ENCODE measurements around the gene CDKL4.
A peak's percentile ranks its signal among the peaks of the same experiment; 100 is the strongest.
"Not testable (repeated sequence)": the region's sequence is repeated elsewhere in the genome, so short reads cannot be mapped to it uniquely, and the experiment has no call there.

Gene CDKL4

DNA sequence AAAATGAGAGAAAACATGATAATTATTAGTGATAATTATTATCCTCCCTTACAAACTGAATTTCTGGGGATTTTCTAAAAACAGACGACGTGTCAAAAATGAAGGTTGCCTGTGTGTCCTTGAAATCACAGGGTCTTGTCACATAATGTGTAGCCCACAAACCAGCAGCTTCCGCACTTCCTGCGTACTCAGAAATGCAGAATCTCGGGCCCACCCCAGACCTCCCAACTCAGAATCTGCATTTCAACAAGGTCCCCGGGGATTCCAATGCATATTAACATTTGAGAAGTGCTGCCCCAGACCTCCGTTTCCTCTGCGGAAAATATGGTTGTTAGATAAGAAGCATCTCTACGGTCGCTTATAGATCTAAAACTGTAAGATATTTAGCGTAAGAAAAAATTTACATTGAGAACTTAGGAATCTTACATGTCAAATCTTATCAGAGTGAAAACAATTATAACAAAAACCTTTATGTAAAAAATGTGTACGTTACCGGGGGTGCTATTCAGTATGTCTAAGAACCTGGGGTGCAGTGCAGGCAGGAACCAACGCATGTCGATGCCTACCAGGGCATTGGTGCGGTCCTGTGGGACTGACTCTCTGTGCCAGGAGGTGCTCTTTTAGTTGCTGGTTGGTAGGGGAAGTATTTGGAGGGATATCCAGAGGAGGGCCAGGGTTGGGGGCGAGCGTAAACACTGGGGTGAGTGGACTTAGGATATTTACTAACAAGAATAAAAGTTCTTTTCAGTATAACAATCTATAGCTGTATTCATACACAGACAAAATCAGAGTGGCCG lies 15.2 kb downstream of the CDKL4 start:
- no peak for DNase-seq (ENCODE audit: low spot score)

DNA sequence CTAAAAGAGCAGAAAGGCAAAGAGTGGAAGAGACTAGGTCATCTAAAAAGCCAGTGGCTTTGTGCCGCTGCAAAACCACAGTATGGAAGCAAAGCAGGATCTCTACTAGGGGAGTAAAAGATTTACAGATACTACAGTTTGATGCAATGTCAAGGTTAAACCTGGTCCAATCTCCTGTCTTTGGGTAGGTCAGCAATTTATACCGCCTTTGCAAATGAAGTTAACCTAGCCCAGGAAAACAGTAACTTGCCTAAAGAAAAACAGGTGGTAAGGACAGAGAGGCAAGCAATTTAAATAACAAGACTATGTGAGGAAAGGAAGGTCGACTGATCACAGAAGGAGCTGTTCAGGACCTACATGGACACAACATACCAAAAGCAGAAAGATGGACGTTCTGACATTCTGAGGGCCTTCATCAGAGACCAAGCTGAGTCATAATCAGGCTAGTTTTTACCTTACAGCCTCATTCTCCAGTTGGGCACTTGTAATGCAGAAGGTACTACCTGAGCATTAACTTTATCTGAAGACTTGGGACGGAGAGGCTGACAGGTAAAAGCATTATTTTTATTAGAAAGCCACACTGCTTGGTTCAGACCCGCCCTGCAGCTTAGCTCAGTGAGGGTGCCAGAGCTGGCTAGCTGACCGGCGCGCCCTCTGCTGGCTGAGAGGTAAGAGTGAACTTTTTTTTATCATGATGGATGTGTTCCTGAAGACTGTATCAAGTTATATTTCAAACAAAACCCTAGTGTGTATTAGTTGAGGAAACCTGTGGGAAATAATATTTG lies 15.9 kb downstream of the CDKL4 start:
- peak; percentile 49 for DNase-seq (ENCODE audit: low spot score)

DNA sequence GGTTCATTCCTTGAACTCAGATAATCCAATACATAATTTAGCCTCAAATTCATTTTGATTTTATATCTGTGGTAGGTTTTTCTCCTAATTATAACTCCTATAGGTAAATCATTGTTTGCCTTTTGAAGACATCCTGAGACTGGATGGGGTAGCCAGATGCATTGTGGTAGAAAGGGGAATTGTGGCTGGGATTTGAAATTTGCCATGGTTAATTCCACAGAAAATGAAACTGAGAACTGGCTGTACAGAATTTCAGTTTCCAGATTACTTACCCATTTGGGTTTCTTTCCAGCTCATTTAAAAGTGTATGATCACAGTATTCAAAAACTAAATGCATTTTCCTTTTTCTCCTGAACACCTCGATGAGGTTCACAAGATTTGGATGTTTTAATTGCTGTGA lies 18.2 kb downstream of the CDKL4 start:
- no peak for DNase-seq (ENCODE audit: low spot score)

DNA sequence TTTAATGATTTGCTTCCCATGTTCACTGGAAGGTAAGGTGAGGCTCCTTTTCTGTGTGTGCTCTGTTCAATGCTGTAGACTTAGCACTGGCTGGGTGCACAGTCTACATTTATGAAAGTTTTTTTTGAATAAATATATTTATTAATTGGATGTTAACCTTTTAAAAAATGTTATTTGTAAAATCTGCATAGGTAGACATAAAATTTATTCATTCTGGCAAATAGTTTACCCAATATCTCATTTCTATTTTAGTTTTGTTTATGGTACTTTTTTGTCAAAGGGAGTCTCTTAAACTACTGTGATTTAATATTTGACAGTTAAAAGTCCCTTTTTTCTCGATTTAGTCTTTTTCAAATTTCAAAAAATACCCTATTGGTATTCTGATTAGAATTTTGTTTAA lies 19.9 kb downstream of the CDKL4 start:
- no peak for DNase-seq (ENCODE audit: low spot score)

DNA sequence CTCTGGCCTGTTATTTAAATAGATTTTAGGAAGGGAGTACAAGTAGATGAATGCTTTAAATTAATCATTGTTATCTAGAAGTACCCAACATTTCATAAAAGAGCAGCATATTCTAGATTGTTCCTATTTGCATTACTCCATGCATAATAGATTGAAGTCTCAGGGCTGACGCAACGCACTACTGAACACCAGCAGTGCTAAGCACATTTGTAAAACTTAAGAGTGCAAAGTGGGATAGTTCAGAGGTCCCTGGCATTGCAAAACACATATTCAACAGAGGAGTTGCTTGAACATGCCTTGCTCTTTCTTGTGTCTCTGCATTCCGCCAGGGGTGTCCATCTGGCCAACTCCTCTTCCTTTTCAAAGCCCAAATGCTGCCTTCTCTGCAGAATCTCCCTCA lies 22.3 kb downstream of the CDKL4 start:
- DNase-seq (ENCODE audit: low spot score): no peak

DNA sequence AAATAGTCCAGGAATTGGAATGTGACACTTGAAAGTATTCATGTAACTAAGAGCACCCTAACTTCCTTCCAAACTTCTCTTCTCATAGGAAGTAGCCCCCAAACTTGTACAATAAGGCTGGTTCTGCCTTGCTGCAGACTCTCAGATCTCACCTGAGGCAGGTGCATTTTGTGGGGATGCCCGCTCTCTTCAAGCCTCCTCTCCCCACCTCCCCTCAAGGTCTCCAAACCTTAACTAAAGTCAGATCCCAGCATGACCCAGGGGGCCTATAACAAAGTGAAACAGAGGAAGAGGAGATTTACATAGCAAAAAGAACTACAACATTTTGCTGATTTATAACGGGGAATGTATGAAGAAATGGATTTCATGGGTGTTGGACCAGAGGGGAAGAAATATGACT lies 23.6 kb downstream of the CDKL4 start:
- DNase-seq (ENCODE audit: low spot score): no peak

DNA sequence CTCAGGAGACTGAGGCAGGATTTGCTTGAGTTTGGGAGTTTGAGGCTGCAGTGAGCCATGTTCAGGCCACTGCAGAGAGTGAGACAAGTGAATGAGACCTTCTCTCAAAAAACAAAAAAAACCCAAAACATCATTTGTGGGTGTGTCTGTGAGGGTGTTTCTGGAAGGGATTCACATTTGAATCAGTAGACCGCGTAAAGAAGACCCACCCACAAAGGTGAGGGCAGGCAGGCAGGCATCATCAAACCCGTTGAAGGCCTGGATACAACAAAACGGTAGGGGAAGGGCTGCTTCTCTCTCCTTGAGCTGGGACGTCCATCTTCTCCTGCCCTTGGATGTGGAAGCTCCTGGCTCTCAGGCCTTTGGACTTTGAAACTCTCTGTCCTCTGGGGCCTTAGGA lies 25.4 kb downstream of the CDKL4 start:
- DNase-seq (ENCODE audit: low spot score): no peak

DNA sequence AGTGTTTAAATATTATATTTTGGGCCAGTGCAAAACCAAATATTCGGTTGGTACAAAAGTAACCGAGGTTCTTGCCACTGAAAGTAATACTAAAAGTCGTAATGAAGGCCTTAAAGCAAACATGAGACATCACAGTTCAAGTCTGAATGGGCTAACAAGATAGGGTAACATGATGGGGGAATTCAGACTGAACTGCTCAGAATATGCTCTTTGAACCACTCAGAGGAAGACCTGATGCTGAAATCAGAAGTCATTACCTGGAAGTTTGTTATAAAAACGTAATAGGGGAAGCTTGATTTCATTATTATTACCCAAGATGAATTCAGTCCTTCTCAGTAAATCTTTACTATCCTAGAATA lies 26.6 kb downstream of the CDKL4 start:
- DNase-seq (ENCODE audit: low spot score): no peak

DNA sequence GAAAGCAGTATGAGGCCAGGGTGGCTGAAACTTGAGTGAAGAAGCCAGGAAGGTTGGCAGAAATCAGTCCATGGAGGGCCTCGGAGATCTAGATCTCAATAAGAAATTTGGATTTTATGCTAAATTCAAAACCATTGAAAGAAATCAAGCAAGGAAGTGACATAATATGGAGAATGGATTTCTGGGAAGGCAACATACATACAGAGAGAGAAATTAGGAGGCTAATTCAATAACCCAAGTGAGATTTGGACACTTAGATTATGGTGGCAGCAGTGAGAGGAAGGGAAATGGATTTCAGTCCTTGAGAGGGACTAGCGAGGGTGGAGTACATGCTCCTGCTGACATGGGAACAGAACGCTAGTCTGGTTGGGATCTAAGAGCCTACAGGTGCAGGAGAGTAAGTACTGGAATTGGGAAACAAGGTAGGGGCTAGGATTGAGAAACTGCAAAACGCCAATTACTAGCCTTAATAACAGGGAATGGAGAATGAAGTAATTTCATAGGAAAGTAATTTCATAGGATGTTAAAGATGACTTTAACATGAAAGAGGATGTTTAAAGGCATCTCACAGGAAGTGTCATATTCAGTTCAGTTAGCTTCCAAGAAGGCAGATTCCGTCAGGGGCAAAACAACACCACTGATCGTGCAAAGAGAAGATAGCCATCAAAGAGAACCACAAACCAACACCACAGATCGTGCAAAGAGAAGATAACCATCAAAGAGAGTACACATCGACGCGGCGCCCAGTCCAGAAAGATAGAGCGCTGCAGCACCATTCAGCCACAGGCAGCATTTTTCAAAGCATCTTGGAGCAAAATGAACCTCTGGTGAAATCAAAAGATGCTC lies 27.2 kb downstream of the CDKL4 start:
- no peak for DNase-seq (ENCODE audit: low spot score)

DNA sequence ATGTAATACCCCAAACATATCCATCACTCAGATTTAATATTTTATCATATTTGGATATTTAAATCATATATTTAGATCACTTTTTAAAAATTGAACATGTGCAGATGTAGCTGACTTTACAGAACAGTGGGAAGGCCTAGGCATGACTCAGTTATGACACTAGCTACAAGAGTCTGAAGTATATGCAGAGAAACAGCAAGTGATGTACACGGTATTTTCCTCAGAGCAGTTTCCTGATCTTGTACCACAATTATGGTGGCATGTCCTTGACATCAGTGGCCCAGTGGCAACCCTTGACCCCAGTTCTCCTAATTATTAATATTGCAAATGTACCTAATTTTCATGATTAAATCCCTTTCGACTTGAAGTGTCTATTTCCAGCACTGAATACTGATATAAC lies 28.2 kb downstream of the CDKL4 start:
- DNase-seq (ENCODE audit: low spot score): no peak

DNA sequence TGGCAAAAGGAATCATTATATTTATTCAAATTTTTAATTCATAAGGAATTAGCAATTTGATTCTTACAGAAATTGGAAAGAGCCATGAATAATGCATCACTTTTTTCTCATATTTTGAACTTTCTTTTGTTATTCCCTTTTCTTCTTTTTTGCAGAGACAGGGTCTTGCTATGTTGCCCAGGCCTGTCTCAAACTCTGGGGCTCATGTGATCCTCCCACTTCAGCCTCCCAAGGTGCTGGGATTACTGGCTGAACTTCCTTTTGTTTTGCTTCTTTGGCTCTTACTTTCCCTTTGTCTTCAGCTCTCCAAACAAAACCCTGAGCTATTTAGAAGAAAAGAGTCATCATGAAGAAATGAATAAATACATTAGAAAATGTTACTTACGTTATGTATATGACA lies 30.8 kb downstream of the CDKL4 start:
- no peak for DNase-seq (ENCODE audit: low spot score)

DNA sequence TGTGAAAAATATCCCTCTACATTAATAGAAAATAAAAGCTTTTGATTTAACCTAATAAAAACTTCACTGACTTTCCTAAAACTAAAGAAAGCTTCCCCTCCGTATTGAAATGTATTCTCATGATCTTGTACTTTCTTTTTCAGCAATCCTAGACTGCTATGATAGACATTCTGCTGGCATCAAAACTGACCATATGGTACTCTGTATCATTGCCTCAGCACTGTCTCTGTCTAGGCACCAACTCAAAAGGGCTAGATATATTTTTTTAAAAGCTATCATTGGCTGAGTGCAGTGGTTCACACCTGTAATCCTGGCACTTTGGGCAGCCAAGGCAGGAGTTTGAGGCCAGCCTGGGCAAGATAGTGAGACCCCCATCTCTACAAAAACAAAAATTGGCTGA lies 32.9 kb downstream of the CDKL4 start:
- no peak for DNase-seq (ENCODE audit: low spot score)

DNA sequence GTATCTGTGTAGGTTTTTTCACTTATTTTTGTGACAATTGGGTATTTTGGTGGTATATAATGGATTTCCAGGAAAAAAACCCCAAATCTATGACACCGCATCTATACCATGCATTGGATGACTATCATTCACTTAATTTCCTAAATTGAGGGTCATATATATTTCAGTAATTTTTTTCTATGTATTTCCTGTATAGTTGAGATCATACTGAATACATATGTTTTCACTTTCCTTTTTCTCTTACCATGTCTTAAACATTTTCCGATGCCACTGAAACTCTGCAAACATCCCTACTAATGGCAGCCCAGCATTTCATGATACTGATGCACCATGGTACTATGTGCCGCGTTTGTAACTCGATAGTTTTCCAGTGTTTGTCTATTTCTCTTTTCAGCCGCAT lies 40.4 kb downstream of the CDKL4 start:
- DNase-seq (ENCODE audit: low spot score): no peak

DNA sequence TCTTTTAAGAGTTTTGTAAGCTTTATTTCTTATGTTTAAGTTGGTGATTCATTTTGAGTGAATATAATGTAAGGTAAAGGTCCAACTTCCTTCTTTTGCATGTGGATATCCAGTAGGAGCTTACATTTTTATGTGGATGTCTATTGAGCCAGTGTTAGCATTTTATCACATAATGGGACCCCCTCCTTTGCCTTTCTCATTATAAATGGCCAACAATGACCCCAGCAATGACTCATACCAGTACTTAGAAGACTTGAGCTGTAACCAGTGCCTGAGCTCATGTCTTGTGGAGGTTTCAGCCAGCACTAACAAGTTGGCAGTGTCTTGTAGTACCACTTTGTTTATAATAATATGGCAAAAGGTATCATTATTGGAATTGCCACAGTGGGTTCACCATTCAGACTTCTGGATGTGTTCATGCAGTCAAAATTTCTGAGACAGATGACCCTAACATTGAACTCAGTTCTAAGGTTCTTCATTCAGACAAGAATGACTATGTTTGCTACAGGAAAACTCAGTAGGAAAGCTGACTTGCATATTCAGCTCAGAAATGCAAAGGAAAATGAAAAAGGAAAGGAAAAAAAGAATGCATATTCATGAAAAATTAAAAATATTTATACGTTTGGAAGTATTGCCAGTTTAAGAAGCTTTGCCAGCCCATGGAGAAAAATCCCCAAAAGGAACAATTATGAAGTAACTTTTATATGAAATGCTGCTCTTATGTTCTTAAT lies 41.0 kb downstream of the CDKL4 start:
- DNase-seq (ENCODE audit: low spot score): no peak

DNA sequence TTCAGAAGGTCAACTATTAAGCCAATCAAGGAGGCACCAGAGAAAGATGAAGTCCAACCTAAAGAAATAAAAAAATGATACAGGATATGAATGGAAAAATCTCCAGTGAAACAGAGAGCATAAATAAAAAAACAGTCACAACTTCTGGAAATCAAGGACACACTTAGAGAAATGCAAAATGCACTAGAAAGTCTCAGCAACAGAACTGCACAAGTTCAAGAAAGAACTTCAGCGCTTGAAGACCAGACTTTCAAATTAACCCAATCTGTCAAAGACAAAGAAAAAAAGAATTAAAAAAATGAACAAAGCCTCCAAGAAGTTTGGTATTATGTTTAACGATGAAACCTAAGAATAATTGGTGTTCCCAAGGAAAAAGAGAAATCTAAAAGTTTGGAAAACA lies 46.8 kb downstream of the CDKL4 start:
- not testable (repeated sequence) for DNase-seq (ENCODE audit: low spot score)

DNA sequence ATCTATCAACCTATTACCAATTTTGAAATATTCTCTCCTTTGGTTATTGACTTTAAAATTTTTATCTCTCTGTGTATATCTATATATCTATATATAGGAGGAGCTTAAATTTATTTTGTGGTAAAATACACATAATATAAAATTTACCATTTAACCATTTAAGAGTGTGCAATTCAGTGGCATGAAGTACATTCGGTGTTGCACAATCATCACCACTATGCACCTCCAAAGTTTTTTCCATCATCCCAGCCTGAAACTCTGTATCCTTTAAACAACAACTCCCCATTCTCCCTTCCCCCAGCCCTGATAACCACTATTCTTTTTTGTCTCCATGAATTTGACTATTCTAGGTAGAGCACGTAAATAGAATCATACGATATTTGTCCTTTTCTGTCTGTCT lies 49.1 kb downstream of the CDKL4 start:
- no peak for DNase-seq (ENCODE audit: low spot score)

DNA sequence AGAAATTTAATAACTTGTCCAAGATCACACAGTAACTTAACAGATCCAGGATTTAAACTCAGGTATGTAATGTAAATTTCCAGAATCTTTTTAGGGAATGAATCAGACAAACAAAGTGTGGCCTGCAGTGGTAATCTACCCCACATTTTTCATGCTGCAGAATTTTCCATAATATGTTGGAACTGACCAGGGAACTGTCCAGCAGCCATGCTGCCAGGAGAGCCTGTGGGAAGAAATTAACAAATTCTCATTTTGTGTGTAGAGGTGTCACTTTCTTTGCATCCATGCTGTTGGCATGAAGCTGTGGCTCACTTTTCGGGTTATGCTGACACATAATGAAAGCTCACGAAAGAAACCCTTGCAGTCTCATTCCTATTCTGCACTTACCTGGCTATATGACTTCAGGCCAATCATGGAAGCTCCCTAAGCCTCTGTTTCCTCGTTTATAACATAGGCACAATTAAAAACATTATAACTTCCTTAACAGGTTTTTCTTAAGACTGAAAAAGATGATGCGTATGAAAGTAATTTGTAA lies 54.7 kb downstream of the CDKL4 start:
- no peak for DNase-seq (ENCODE audit: low spot score)

DNA sequence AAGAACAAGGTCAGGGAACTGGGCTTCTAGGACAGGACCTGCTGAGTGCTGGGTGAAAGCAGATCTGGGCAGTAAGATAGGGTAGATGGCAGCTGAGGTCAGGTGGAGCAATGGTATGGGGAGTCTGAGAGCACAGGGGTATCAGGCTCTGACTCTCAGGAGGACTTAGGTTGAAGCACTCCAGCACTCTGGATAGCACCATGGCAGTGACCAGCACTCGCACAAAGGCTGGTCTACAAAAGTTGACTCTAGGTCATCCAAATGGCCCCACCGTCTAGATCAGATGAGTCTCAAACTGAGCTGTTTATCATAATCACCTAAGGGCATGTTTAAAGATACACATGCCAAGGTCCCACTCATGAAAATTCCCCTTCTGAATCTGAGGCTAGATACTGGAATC lies 60.1 kb downstream of the CDKL4 start:
- DNase-seq (ENCODE audit: low spot score): no peak

DNA sequence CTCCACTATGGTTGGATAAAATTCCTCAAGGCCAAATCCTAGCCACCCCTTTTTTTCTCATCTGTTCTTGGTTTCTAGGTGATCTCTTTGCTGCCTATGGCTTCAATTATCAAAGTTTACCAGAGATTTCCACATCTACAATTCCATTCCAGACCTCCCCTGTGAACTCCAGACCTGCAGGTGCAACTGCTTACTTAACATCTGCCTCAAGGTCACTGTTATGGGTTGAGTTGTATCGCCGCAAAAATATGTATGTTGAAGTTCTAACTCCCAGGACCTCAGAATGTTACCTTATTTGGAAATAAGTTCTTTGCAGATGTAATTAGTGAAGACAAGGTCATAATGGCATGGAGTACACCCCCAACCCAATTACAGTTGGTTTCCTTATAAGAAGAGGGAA lies 62.5 kb downstream of the CDKL4 start:
- DNase-seq (ENCODE audit: low spot score): no peak

DNA sequence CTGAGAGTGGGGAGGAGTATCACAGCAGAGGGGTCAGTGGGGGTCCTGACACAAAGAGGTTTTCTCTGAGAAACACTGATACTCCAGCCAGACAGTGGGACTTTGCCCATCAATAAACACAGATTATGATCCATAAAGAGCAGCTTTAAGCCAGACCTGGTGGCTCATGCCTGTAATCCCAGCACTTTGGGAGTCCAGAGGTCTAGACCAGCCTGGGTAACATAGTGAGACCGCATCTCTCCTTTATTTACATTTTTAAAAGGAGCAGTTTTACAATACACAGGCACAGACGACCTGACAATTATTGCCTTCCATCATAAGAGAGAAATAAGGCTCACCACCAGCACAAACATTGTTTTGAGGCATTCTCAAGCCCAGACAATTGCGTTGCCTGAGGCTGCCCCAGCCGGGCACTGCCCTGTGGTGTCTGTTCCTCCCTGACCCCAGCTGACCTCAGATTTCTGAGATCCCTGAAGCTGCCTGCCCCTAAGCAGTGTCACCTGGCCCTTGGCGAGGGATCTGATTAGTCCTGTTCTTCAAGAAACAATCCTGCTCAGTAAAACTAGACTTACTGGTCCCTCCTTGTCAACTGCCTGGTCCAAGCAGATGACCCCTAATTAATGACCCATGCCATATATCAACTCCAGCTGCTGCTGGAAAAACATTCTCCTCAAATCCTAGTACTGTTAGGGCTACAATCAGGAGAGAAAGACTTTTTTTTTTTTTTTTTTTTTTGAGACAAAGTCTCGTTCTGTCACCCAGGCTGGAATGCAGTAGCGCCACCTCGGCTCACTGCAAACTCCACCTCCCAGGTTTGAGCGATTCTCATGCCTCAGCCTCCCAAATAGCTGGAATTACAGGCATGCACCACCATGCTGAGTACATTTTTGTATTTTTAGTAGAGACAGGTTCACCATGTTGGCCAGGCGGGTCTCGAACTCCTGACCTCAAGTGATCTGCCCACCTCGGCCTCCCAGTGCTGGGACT lies 63.5 kb downstream of the CDKL4 start:
- DNase-seq (ENCODE audit: low spot score): no peak

DNA sequence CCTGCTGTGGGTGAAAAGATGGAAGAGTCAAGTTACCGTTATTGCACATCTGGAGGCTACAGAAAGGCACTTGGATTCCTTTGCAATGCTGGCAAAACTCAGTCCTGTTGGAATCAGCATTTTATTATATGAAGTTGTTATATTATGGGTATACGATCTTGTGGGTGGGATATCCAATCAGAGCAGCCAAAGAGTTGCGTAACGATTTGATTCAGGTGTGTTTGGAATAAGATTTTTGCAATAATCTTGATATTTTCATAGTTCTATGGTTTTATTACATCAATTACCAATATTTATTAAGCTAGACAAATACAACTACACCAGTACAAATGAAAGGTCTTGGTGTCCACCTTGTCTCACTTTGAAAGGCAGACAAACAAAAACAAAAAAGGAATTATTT lies 65.0 kb downstream of the CDKL4 start:
- DNase-seq (ENCODE audit: low spot score): no peak
